ENCODE measurements around the gene ERO1B. TPM values are rescaled to one million over a fixed set of nuclear protein-coding genes. Genes with fewer than 3 reads are reported as not detected.

The ERO1B gene
- total and polyA plus RNA-seq, 2 donors (not counting 1 experiment from before 2014, with no cell fraction given), result 2.2 to 5.0 TPM

GRCh38 chr1:236211815-236212214, 69.9 kb downstream of the ERO1B start:
- Histone ChIP-seq H3K27me3 (ENCODE audit: control insufficient read depth, insufficient read depth, low read length) (no peaks in the 10 kb centered on the region), H3K9ac (ENCODE audit: insufficient read depth, low read length) (no peak overlapping the region), H3K36me3 (ENCODE audit: control insufficient read depth, insufficient read depth, low read length) (no peaks in the 10 kb centered on the region), H4K20me1 (ENCODE audit: control insufficient read depth, extremely low read depth, insufficient read depth, low read length) (no peaks in the 10 kb centered on the region), H3K27ac (ENCODE audit: insufficient read depth, low read length) (no peak overlapping the region), H3K4me3 (replicated peaks in 1 of 4; ENCODE audit: control extremely low read depth in 1 of 4, insufficient read depth in 1 of 4, low read depth in 3 of 4, low read length in 4 of 4) (no peak overlapping the region), H3K4me2 (ENCODE audit: extremely low read depth, insufficient read depth, low read length) (no peak overlapping the region), H2AFZ (ENCODE audit: low read length) (no peak overlapping the region), H3K79me2 (ENCODE audit: control insufficient read depth, insufficient read depth, low read length) (no peaks in the 10 kb centered on the region), H3K9me3 (ENCODE audit: control insufficient read depth, insufficient read depth, low read depth, low read length) (no peaks in the 10 kb centered on the region), H3K4me1 (ENCODE audit: control insufficient read depth, extremely low read depth, insufficient read depth, low read length) (no peaks in the 10 kb centered on the region)
- DNase-seq (ENCODE audit: low read depth in 2 of 2), result no peak
- TF ChIP-seq EZH2 (IDR thresholded peaks at IDR 0.05; ENCODE audit: low read length, missing control alignments) (no peak), CTCF (conservative IDR thresholded peaks at IDR 0.05 in 1 of 2, IDR thresholded peaks at IDR 0.05 in 1 of 2; ENCODE audit: low read depth in 1 of 2, low read length in 2 of 2) (no peak)

- Histone ChIP-seq H3K4me1 (ENCODE audit: control insufficient read depth, extremely low read depth, insufficient read depth, low read length) (no peaks in the 10 kb centered on the region), H3K27me3 (ENCODE audit: control insufficient read depth, insufficient read depth, low read length) (no peaks in the 10 kb centered on the region), H3K9ac (ENCODE audit: insufficient read depth, low read length) (no peak overlapping the region), H2AFZ (ENCODE audit: low read length) (no peak overlapping the region), H3K9me3 (ENCODE audit: control insufficient read depth, insufficient read depth, low read depth, low read length) (no peaks in the 10 kb centered on the region), H3K79me2 (ENCODE audit: control insufficient read depth, insufficient read depth, low read length) (no peaks in the 10 kb centered on the region), H3K4me3 (replicated peaks in 1 of 4; ENCODE audit: control extremely low read depth in 1 of 4, insufficient read depth in 1 of 4, low read depth in 3 of 4, low read length in 4 of 4) (no peak overlapping the region), H4K20me1 (ENCODE audit: control insufficient read depth, extremely low read depth, insufficient read depth, low read length) (no peaks in the 10 kb centered on the region), H3K36me3 (ENCODE audit: control insufficient read depth, insufficient read depth, low read length) (no peaks in the 10 kb centered on the region), H3K4me2 (ENCODE audit: extremely low read depth, insufficient read depth, low read length) (no peak overlapping the region), H3K27ac (ENCODE audit: insufficient read depth, low read length) (no peak overlapping the region)
- no peak for DNase-seq (ENCODE audit: low read depth in 2 of 2)
- TF ChIP-seq CTCF (conservative IDR thresholded peaks at IDR 0.05 in 1 of 2, IDR thresholded peaks at IDR 0.05 in 1 of 2; ENCODE audit: low read depth in 1 of 2, low read length in 2 of 2), result no peak
- no peak for TF ChIP-seq EZH2 (IDR thresholded peaks at IDR 0.05; ENCODE audit: low read length, missing control alignments)
These were observed 72.0 kb downstream of the ERO1B start for GRCh38 chr1:236209713-236210112.

GRCh38 chr1:236209185-236209584, 72.6 kb downstream of the ERO1B start:
- Histone ChIP-seq H3K4me1 (ENCODE audit: control insufficient read depth, extremely low read depth, insufficient read depth, low read length) (no peaks in the 10 kb centered on the region), H3K27ac (ENCODE audit: insufficient read depth, low read length) (no peak overlapping the region), H3K9ac (ENCODE audit: insufficient read depth, low read length) (no peak overlapping the region), H3K4me3 (replicated peaks in 1 of 4; ENCODE audit: control extremely low read depth in 1 of 4, insufficient read depth in 1 of 4, low read depth in 3 of 4, low read length in 4 of 4) (no peak overlapping the region), H3K27me3 (ENCODE audit: control insufficient read depth, insufficient read depth, low read length) (no peaks in the 10 kb centered on the region), H3K36me3 (ENCODE audit: control insufficient read depth, insufficient read depth, low read length) (no peaks in the 10 kb centered on the region), H3K4me2 (ENCODE audit: extremely low read depth, insufficient read depth, low read length) (no peak overlapping the region), H3K9me3 (ENCODE audit: control insufficient read depth, insufficient read depth, low read depth, low read length) (no peaks in the 10 kb centered on the region), H4K20me1 (ENCODE audit: control insufficient read depth, extremely low read depth, insufficient read depth, low read length) (no peaks in the 10 kb centered on the region), H3K79me2 (ENCODE audit: control insufficient read depth, insufficient read depth, low read length) (no peaks in the 10 kb centered on the region), H2AFZ (ENCODE audit: low read length) (no peak overlapping the region)
- DNase-seq (ENCODE audit: low read depth in 2 of 2), result no peak
- TF ChIP-seq EZH2 (IDR thresholded peaks at IDR 0.05; ENCODE audit: low read length, missing control alignments), result no peak
- TF ChIP-seq CTCF (conservative IDR thresholded peaks at IDR 0.05 in 1 of 2, IDR thresholded peaks at IDR 0.05 in 1 of 2; ENCODE audit: low read depth in 1 of 2, low read length in 2 of 2), result no peak

All from fibroblast of lung (primary cell).